RPMI7951 (cell line): ENCODE results near the gene USP33. TPM values are rescaled to one million over a fixed set of nuclear protein-coding genes. Genes with fewer than 3 reads are reported as not detected.
"Not testable (repeated sequence)": the region's sequence is repeated elsewhere in the genome, so short reads cannot be mapped to it uniquely, and the experiment has no call there.

ENCODE experiments used
- DNase-seq: peaks from one replicate; pipeline ENCODE4 v3.0.0-alpha.2; 2012; ENCODE audit warnings: low read depth
- total RNA-seq: library from RNA; depleted of rRNA; stranded (reverse); fragments of >200 nt; shearing (Covaris generic); gene quantifications from 2 replicates; pipeline ENCODE4 v1.2.3, GENCODE V29; 2014; rRNA removed

USP33 gene
- total RNA-seq = 73.5 and 84.5 TPM in 2 replicates

DNA sequence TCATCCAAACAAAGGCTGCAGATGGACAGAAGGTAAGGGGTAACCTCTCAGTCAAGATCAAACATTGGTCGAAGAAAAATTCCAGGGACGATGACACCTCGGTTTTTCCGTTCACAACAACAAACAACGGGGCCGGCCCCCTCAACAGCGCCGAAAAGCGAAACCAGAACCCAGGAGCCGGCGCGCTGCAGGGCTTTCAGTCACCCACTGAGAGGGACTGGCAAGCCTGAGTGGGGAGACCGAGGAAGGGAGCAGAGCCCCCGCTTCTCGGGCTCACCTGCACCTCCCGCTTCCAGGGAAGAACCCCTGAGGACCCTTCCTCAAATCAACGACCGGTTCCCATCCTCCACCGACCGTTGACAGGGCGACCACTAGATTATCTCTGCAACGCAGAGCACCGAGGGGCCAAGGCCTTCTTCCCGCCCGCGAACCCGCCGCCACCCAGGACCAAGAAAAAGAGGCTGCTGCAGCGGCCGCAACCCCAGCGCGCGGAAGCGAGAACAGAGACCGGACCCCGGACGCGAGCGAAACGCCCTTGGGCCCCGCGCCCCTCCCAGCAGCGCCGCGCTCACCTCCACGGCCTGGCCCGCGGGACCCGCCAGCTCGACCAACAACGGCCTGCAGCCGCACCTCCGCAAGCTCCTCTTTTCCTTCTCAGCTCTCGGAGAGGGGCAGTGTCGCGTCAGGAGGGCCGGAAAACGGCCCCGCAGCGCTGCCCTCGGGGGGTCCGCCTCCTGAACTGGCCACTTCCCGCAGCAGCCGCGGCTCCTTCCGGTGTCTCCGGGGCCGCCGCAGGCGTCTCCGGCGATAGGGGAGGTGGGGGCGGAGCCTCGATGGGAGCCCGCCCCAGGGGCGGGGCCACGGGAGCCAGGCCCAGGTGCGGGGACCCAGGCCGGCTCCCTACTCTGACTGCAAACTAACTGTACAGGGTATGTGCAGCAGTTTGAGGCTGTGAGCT, at the start of gene USP33:
TSS of gene USP33 (minus strand) at position 782 of the 958 bp plus-strand sequence. CDS start 18,155 bp downstream, outside the sequence.
- peak; percentile 82 for DNase-seq

DNA sequence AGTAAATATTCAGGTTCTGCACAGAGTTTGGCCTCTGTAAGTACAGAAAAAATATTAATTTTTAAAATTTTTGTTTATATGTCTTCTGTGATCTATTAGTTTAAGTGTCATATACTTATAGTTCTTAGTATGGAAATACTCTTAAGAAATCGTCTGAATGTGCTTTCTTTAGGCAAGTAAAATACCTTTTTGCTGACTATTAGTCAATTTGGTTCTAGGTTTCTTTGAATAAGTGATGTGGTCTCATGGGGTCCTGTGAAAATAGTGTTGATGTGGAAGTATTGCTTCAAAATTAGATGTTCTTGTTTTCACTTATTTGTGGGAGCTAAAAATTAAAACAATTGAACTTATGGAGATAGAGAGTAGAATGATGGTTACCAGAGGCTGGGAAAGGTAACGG, 43.7 kb upstream of the USP33 start:
- no peak for DNase-seq

DNA sequence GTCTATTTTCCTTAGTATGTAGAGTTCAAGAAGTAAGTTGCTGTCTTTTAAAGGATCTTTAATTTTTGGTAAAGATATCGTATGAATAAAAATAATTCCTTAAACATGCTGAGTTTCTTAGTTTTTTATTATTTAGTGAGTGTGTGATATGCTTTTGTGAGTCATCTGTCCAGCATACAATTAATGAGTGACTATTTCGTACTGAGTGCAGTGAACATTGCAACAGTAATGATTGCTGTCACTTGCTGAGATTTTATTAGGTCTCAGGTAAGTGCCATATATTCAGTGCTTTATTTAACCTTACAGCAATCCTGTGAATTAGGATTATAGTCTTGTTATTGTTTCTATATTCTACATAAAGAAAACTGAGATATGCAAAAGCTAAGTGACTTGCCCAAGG, 42.4 kb upstream of the USP33 start:
- DNase-seq = no peak

DNA sequence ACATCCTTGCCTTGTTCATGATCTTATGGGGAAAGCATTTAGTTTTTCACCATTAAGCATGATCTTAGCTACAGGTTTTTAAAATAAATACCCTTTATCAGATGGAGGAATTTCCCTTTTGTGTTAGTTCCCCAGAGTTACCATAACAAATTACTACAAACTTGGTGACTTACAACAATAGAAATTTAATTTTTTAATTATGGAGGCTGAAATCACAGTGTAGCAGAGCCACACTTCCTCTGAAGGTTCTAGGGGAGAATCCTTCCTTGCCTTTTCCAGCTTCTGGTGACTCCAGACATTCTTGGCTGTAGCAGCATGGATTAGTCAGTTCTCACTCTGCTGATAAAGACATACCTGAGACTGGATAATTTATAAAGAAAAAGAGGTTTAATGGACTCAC, 38.3 kb upstream of the USP33 start:
- DNase-seq = no peak

DNA sequence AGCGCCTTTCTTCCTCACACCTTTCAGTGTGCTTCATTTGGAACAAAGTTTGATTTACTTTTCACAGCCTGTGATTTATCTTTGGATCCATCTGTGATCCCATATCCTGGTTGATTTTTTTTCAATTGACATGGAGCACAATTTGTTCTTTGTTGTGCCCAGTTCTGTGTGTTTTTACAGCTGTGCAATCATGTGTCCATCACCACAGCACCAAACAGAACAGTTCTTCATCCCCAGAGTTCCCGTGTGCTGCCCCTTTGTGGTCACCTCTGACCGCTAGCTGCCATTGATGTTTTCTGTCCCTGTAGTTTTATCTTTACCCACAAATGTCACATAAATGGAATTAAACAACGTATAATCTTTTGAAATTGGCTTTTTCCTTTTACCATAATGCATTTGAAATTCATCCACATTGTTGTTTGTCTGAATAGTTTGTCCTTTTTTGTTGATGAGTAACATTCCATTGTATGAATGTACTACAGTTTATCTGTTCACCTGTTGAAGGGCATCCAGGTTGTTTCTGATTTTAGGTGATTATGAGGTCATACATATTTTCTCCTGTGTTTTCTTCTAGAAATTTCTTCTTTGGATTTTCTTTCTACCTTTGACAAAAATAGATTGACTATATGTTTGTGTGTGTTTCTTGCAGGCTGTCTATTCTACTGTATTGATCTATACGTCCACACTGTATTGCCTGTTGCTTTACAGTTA, 37.2 kb upstream of the USP33 start:
- DNase-seq = peak; percentile 52

DNA sequence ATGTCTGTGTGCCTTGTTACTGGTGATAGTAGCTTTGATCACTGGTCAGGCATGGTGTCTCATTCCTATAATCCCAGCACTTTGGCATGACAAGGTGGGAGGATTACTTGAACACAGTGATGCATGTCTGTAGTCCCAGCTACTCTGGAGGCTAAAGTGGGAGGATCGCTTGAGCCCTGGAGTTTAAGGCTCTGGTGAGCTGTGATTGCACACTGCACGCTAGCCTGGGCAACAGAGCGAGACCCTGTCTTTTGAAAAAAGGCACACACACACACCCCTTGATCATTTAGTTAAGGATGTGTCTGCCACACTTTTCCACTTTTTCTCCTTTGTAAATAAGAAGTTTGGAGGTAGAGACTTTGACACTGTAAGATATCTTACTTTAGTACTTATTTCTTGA, 34.9 kb upstream of the USP33 start:
- DNase-seq = no peak

DNA sequence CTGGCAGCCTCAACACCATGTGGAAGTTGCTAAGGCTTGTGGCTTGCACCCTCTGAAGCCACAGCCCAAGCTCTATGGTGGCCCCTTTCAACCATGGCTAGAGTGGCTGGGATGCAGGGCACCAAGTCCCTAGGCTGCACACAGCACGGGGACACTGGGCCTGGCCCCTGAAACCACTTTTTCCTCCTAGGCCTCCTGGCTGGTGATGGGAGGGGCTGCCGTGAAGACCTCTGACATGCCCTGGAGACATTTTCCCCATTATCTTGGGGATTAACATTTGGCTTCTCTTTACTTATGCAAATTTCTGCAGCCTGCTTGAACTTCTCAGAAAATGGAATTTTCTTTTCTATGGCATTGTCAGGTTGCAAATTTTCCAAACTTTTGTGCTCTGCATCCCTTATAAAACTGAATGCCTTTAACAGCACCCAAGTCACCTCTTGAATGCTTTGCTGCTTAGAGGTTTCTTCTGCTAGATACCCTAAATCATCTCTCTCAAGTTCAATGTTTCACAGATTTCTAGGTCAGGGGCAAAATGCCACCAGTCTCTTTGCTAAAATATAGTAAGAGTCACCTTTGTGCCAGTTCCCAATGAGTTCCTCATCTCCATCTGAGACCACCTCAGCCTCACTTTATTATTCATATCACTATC, 26.6 kb upstream of the USP33 start:
- DNase-seq = not testable (repeated sequence)

DNA sequence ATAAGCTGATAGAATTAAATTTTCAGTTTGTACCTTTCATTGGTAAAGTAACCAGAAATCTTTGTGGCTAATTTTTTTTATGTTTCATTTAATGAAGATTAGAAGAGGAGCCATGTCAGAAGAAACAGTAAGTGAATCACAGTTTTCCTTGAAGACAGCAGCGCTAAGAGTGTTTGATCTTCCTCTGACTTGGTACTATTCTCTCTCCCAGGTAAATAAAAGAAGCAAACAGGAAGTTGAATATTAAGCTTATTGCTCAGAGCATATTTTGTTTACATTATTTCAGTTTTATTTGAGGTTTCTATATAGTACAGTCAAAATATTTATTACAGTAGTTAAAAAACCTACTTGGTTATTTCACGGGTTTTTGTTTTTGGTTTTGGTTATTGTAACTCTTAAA, 23.5 kb upstream of the USP33 start:
- DNase-seq = no peak

DNA sequence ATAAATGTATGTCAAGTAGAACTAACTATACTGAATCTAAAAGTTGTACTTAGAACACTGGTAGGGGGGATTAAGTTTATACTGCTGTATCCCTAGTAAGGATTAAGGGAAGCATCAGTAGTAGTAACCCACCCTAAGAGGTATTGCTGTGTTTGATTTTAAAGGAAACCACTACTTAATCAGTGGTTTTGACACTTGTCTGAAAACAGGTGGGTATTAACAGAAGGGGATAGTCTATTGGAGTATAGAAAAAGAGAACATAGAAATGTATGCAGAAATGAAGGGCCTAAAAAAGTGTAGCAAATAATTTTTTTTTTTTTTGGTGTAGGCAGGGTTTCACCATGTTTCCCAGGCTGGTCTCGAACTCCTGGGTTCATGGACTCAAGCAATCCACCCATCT, 22.0 kb upstream of the USP33 start:
- no peak for DNase-seq

DNA sequence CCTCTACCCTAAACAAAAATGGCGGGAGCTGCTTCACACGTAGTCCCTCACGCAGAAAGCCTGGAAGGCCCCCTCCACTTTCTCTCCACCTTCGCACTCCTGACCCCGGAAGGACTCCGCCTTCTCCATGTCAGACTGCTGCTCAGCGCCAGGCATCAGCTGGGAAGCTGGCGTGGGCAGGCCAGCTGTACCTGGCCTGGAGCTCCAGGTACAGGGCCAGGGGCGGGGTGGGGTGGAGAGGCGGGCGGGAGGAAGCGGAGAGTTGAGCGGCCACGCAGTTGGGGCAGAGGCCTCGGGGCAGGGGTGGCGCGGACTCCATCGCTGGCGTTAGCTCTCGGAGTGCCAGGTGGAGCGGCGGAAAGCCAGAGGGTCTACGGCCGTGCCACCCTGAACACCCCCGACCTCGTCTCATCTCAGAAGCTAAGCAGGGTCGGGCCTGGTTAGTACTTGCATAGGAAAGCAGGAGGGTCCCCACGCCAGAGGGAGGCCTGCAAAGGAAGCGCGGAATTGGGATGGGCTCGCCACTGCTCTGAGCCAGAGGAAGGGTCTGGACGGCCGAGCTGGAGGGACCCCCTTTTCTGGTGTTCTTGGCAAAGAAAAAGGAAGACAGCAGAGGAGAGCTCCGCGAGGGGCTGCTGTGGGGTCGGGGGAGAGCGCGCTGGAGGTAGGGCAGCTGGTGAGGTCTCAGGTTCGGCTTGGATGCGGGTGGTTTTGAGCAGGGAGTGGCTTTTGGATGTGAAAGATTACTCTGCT, 20.1 kb upstream of the USP33 start, which contains the start of gene MIGA1:
TSS of gene MIGA1 (plus strand) at position 121 of the 753 bp plus-strand sequence. CDS start 3,604 bp downstream, outside the sequence.
- DNase-seq = peak; percentile 86

DNA sequence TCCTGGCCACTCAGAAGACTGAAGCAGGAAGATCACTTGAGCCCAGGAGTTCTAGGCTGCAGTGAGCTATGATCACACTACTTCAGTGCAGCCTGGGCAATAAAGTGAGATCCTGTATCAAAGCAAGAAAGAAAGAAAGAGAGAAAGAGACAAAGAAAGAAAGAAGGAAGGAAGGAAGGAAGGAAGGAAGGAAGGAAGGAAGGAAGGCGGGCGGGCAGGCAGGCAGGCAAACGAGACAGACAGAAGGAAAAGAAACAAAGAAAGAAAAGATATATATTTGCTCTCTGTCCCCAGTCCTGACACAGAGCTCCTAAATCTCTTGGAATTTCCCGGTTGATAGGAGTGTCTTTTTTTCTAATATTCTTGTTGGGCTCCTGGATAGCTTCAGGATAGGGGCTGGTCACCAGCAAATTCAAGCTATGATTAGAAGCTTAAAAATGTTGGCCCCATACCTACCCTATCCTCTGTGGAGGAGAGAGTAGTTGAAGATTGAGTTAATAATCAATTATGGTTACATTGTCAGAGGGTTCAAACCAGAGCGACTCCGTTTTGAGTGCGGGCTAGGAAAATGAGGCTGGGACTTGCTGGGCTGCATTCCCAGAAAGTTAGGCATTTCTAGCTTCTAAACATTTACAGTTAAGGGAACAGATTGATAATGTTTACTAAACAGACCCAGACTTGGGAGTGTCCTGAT, 16.5 kb upstream of the USP33 start:
- DNase-seq = no peak

DNA sequence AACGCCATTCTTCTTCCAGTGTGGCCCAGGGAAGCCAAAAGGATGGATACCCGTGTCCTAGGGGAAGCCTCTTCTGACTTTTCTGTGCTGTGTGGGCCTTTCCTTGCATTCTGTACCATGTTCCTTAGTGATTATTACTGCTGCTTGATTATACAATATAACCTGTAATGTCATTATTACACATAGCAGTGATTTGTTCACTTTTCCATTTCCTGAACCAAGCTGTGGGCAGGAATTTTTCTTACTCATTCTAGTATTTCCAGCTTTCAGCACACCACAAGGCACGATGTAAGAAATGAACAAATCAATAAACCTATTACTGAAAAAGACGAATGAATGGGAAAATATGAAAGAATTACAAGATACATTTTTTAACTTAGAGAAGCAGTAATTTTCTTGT, 8.4 kb upstream of the USP33 start:
- DNase-seq = no peak

DNA sequence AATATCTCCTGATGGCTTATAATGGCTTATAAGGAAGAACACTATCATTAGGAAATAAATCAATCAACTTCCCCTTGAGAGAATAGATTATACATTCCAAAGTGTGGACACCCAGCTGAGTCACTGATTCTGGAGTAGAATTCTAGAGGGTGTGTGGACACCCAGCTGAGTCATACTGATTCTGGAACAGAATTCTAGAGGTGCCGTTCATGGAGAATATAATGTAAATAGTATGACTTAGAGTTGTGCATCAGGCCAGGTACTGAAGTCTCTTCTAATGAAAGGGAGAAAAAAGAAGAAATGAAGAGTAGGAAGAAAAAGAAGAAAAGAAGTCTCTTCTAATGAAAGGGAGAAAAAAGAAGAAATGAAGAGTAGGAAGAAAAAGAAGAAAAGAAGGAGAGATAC, 2.4 kb upstream of the USP33 start:
- peak; percentile 65 for DNase-seq

DNA sequence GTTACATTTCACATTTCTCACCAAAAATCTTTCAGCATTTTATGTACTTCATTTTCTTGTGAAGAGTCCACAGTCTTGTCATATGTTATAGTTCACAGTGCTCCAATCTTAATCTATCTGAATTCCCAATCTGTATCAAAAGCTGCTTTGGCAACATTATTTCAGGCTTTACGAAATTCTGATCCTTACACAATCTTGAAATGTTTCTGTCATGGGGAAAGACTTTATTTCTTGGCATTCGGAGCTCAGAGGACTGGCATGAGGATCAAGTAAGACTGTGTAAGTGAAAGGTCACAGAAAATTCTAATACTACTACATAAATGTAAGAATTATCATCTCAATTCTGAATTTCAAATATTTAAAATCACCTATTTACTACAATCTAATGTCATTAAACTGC, 2.0 kb downstream of the USP33 start:
- peak; percentile 11 for DNase-seq

DNA sequence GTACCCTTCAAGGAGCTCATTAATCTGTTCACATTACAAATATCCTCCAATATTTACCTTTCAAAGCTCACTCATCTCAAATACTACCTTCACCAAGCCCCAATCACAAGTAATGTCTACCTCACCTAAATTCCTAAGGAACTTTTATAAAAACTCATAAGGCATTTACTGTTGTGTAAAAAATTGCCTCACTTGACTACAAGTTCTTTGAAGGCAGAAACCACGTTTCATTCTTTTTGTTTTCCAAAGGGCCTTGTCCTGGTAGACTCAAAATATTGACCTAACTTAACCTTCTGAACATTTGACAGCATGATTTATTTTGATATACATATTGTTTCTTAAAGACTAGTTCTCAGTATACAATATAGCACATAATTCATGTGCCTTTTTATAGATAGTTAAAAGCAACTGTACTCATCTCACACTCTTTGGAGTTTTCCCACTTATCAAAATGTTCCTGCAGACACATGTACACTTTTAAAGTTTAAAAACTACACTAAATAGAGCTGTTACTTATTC, 2.5 kb downstream of the USP33 start:
- no peak for DNase-seq

DNA sequence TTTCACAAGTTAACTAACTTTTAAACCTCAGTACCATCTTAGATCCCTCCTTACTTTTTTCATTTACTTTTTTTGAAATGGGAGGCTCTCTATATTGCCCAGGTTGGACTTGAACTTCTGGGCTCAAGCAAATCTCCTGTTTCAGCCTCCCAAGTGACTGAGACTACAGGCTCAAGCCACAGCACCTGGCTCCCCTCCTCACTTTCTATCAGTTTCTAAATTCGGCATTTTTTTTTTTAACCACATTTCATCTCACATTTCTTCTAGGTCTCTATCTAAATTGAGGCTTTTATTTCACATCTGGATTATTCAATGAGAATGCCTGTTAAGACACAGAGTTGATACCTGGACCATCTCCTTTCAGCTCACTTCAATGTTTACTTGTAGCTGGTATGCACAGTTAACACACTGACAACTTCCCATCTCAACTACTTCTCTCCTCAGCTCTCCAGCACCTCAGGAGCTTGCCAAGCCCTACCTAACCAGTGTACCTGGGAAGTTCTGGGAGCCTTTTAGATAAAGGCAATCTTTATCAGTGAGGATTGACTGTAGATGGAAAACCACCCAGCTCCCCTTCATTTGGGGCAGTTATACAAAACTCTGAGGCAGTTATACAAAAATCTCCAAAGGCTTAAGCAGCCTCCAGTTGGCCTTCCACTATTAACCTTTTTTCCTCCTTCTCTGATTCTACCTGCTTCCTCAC, 3.4 kb downstream of the USP33 start:
- DNase-seq = no peak

DNA sequence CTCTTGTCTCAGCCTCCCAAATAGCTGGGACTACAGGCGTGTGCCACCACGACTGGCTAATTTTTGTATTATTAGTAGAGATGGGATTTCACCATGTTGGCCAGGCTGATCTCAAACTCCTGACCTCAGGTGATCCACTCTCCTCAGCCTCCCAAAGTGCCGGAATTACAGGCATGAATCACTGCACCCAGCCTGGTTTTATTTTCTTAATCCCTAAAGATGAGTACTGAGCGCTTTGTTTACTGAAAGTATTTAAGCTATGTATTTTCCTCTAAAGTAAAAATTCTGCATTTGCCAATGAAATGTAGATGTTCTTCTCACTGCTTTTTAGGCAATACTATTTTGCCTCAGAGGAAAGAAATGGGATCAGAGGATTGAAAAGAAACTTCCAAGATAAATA, 10.2 kb downstream of the USP33 start:
- DNase-seq = not testable (repeated sequence)

DNA sequence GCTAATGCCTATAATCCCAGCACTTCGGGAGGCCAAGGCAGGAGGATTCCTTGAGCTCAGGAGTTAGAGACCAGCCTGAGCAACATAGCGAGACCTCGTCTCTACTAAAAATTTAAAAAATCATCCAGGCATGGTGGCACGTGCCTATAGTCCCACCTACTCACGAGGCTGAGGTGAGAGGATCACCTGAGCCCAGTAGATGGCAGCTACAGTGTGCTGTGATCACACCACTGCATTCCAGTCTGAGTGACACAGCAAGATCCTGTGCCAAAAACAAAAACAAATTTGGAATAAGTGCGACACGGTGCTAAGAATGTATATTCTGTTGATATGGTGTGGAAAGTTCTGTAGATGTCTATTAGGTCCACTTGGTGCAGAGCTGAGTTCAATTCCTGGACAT, 15.1 kb downstream of the USP33 start:
- no peak for DNase-seq

DNA sequence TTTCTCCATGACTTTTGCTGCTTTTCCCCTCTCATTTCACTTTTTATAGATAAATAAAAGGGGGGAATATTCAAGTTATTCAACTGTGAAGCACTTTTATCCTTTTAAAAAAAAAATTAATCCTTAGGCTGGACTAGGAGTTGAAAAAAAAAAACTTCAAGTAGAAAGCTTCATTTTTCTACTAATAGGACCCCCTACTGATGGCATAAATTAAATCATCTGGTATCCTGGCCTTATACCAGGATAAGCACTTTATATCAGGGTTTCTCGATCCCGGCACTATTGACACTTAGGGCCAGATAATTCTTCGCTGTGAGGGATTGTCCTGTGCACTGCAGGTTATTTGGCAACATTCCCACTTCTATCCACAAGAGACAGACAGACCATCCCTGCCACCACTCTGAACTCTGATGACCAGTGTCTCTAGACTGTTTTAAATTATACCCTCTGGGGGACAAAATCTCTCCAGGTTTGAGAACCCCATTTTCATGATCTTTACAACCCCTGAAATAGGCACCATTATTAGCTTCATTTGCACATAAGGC, 17.6 kb downstream of the USP33 start:
- DNase-seq = no peak

DNA sequence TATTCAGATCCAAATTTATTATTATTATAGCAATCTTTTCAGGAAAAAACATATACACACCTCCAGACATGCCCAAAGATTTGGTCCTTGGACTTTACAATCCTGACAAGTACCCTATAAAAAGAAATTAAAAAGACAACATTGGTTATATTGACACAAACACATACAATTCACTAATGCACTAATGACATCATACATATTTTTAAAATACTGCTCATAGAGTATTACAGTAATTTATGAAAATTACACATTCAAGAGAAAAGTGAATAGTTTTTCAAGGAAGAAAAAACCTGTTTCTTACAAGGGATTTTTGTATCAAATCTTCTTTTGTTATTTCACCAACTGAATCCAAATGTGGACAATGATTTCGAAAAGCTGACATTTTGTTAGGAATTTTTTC, 18.3 kb downstream of the USP33 start:
- no peak for DNase-seq
